Activated T-cell treated with anti-CD3 and anti-CD28 coated beads for 4 hours (primary cell): Measurements from ENCODE around the gene DCX.

ENCODE experiments used
- DNase-seq: peaks from one replicate; pipeline ENCODE4 v3.0.0-alpha.2; 2020

Gene DCX

DNA sequence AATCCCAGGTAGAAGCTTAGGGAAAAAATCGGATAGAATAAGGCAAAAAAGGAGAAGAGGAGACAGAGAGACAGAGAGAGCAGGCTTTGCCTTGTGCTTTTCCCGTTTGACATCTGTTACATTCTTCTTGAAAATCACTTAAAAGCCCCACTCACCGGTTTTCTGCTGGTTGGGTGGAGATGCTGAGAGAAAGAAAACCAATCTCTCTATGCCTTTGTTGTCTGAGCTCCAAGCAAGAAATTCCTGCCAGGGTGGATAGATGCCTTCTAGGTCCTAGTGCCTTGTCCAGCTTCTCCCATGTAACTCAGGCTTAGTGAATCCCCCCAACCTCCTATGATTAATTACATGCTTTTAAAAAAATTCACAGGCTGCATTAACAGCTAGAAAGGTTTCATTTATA lies at the start of gene DCX:
Gene DCX (minus strand): TSS at position 210 of the 400 bp plus-strand sequence. CDS start 1,794 bp downstream, outside the sequence.
- DNase-seq = no peak

DNA sequence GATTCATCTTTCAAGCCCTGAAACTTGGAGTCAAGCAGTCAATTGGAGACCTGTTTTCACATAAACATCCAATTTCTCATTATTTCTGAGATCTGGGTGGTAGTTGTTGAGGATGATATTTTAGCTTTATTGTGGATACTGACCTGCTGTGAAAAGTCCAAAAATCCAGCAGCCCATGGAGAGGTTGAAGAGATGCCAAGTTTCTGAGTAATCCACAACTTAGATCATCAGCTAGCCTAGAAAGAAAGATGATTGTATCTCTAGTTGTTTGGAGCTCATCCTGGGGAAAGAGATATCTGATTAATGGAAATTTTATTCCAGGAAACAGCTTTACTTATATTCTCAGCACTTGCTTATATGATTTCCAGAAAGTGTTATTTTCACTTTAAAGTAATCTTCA lies 48.6 kb upstream of the DCX start:
- DNase-seq = no peak

DNA sequence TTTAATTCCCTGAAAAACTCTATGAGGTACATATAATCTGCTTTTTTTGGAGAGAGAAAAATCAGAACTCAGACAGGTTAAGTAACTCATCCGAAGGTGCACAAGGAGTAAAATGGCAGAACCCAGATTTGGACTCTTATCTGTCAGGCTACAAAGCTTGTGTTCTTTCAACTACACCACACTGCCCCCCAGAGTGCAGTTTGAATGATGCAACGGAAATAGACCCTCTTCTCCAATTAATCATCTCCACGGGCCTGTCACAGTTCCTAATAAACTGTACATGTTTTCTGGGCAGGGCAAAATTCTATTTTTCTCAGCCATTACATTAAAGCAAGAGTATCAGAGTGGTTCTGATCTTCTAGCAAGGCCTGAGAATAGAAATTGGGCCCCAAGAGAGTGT lies 35.3 kb upstream of the DCX start:
- DNase-seq = no peak

DNA sequence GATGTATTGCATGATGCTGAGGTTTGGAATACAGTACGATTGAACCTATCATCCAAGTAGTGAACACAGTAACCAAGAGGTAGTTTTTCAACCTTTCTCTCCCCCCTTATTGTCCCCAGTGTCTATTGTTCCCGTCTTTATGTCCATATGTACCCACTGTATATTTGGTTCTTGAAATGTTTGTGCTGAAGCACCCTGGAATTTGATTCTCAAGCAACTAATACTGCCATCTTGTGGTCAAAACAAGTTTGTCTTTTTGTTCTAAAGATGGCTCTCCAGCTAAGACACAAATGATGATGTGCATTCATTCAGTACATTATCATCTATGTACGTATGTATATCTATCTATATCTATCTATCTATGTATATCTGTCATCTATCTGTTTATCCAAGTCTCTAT lies 33.5 kb upstream of the DCX start:
- no peak for DNase-seq

DNA sequence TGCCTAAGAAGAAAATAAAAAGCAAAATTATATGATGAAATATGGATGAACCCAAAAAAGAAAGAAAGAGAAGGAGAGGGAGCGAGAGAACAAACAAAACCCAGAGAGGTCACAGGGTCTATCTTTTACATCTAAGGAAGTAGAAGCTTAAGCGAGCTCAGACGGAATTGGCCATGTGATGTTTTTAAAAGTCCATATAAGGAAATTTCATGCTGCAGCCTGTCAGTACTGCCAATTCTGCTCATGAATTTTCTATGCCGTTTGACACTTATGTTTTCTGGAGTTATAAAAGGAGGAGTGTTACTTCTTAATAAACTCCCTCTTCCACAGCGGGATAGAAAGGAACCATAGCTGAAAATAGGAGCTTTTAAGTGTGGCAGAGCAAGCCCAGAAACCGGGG lies 32.9 kb upstream of the DCX start:
- DNase-seq = no peak

DNA sequence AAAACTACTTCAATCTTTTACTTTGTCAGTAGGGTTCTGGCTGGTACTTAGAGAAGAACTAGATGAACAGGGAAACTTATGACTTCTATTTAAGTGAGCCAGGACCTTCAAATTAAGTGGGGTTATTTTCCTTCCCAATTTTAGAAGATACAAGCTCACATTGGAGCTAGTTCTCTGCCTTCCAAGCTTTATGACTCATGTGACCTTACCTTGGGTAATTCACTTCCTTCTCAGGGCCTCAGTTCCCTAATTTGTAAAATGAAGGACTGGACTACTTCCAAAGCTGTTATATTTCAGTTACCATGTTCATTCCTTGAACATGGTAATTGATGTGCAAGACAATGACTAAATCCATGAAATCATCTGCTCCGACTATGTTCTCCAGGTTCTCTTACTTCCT lies 32.0 kb upstream of the DCX start:
- DNase-seq = no peak

DNA sequence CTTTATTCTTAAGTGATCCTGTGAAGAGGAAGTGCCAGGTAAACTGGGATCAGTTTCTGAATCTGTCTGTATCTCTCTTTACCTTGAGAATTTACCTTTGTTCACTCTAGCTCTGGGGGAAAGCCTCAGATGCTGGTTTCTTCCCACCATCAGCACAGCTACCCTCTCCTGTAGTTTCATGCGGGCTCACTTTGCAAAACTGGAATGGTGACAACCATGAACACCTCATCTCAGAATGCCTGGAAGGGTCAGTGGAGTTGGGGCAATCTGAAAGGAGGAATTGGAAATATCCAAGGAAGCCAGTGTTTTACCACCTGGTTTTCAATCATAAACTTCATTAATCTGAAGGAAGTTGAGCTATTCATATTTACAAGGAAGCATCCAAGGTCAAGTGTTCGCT lies 30.8 kb upstream of the DCX start:
- DNase-seq = no peak

DNA sequence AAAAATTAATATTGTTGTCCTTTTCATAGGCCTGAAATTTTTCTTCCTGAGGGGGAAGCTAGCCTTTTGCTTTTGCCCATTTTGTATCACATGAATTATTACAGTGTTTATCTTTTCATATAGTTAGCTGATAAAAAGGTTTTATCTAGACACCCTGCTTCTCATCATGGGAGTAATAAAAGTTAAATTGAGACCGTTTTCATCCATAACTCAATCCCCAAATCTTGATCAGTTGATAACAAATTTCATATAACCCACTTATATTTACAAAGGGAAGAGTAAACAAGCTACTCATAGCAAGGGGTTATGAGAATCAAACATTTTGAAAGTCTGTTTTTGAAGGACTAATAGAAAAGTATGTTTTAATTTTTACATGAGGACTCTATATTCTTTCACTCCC lies 23.5 kb upstream of the DCX start:
- no peak for DNase-seq

DNA sequence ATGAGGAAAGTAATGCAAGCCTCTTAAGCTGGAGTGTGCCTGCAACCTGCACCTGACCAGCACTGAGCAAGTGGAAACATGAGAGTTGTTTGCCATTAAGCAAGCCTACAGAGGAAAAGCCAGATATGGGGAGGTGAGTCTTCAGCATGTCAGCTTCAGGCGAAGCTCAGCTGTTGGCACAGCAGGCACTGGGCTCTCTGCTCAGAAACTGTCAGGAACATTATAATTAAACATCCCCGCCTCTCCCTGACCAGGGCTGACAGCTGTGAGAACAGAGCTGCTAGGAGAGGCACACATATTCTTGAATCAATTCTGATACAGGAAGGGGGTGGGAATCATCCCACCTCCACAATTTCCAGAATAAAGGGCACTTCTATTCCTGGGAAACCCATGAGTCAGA lies 19.0 kb upstream of the DCX start:
- no peak for DNase-seq

DNA sequence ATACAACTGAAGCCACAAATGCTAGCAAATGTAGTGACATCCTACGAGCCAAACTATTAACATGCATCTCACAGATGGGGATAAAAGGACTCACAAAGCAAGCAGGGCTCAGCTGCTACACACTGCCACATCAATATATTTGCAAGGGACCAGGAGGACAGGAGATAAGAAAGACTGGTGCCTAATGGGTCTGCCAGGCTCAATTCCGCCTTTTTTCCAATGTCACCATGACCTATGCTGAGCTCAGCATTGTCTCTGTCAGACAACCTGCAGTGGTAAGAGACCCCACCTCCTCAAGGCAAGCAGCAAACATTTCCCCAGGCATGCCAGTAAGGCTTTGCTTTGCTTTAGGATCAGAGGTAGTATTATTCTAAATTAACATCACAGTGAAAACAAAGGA lies 435 bp downstream of the DCX start:
- no peak for DNase-seq

DNA sequence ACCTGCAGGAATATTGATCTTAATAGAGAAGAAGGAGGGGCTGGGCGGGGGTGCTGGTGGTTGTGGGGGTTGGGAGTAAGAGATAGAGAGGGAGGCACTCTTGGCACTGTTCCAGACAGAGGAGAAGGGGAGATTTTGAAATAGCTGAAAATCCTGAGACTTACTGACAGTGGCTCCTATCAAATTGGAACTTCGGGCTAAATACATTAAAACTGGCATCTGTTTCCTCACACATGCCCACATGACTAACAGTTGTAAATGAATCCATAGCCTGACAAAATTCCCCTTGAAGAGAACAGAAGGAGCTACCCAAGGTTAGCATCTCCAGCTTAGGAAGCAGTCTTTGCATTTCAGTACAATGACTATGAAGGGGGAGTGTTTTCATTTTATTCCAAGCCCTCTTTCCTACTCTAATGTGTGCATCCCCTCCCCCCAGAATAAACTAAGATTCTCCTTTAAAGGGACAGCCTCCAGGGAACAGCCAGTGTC lies 1.4 kb downstream of the DCX start:
- DNase-seq = no peak

DNA sequence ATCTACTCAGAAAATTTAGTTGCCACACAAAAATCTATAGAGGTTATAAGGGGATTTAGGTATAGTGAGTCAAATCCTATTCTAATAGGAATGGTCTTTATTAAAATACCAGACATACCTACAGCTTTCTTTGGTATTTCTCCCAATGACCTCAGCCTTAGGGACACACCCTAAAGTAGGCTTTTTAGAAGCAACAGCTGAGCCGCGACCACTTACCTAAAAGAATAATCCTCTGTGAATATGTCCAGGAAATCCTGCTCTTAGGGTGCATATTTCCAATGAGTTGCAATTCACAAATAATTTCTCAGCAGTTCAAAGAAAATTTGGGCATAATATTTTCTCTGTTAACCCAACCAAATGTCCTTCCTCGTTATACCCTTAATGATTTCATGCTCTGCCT lies 2.7 kb downstream of the DCX start:
- DNase-seq = no peak

DNA sequence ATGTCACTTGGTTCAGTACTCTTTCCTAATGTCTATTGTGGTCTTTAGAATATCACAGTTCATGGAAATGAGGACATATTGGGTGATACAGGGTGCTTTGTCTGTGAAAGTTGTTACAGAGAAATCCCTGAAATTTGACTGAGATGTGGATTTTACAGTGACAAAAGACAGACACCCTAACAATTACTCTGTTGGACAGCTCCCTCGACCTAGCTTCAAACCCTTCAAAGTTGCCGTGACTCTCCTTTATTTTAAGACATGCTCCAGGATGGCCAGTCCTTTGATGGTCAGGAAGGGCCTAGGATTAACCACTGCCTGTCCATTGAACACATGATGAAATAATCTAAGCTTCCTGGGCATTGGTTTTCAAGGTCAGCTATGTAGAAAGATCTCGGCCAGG lies 4.0 kb downstream of the DCX start:
- no peak for DNase-seq

DNA sequence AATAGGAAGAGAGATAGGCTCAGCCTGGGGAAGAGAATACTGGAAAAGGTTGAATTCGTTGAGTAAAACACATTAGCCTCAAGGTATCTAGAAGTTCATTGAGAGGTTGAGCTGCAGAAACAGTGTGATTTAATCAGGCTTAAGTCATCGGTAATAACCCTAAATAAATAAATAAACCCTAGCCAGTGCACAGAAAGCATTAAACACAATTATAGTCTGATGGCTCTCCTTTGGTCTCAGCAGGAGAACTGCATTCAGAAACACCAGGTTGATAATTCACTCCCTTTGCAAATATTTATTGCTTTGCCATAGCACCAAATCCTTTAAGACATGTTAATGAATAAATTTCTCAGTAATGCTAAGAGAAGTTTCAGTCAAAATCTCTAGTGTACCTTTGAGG lies 9.6 kb downstream of the DCX start:
- DNase-seq = no peak

DNA sequence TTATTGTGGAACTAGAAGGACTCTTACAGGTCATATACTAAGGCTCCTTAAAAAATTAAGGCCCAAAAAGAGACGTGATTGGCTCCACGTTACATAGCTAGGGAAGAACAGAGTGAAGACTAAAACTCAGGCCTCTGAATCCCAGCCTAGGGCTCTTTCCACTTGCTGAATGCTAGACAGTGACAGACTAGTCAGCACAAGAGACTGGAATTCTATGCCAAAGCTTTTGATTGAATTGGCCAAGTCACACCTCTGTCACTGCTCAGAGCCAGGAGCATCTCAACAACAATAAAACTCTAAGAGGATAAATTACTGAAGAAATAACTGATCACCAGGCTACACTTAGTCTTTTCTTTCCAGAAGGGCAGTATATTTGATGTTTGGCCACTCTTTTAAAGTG lies 16.8 kb downstream of the DCX start:
- no peak for DNase-seq

DNA sequence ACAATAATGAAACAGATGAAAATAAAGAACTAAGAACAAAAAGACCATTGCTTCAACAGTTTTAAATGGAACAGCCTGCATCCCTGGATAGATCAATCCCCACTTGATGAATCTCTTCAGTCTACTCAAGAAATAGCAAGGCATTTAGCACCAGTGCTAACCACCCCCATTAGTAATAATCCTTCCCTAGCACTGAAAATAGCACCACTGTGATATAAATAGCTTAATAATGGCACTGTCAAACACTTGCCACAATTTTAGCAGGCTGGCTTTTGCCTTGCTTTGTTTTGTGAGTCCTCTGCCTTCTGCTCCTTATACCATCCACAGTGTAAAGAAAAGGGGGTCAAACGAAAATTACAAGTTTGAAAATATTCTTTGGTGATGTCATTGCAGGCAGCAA lies 17.4 kb downstream of the DCX start:
- DNase-seq = no peak

DNA sequence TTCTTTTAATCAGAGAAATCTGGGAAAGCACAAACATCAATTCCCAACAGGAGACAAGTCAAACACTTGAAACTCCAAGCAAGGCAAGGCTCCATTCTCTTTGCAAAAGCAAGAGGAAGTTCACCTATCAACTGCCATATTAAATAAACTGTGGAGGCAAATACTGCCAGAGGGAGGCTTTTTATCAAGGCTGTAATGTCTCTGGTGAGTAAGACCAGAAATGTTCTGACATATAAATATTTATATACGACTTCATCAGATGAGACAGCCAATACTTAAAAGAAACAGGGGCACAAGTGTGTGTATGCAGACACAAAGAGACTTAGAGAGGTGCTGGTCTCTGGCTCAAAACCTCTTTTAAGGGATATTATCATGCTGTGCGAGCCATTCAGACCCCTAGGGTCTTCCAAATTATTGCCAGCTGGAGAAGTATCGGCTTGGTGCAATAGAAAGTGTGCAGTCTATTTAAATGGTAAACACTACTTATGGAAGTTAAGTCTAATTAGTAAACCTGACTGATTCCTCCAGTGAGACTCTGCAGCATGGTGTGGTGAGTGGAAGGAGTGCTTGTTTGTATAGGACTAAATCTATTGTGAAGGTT lies 24.4 kb downstream of the DCX start:
- DNase-seq = no peak

DNA sequence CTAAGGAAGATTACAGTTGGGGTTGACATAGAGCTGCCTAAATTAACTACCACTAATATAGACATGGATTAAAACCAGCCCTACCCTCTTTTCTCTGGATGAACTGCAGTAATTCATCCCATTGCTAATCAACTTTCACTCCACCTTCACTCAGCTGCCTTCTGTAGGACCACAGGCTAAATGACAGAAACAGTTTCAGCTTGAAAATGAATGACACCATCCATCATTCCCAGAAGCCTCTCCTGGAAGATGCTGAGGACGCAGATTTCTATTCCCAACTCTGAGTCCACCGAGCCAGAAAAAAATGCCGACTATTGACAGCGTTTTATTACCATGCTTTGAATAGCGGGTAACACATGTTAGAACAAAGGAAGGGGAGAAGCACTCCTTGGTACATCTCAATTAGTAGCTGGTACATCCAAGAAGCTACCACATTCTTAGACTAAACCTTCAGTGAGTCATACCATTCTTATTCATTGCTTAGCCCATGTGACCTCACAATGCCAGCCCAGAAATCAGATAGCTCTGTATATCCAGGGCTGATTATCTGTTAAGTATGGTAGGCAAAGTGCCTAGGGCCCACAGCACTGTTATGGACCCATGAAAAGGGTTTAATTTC lies 25.3 kb downstream of the DCX start:
- no peak for DNase-seq

DNA sequence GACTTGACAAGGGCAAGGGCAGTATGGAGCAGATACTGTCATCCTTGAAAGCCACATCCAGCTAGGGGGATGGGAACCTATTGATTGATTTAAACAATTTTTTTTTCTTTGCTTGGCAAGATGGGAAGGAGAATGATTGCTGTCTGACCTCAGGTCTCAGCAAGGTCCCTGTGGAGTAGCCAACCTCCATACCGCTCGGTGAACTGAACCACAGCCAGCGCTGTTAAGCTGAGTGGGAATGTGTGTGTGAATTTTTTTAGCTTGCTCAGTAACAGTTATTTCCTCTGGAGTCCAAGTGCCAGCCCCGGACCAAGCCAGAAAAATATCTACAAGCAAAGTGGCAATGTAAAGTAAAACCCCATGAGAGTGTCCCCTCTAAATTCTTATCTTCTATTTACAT lies 25.9 kb downstream of the DCX start:
- DNase-seq = no peak

DNA sequence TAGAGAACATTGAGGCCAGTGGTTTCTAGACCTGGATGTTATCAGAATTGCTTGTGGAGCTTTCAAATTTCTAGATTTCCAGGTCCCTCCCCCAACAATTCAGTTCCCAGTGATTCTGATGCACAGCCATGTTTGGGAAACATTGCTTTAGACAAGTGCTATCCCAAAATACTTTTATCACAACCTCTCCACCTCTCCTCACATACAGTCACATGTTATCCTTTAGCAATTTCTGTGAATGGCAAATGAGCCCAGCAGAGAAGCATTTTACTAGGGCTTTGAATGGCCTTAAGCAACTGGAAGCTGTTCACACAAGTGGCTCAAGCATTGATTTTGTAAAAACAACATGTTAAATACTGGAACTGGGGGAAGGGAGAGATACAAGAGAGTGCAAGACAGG lies 29.7 kb downstream of the DCX start:
- DNase-seq = no peak

DNA sequence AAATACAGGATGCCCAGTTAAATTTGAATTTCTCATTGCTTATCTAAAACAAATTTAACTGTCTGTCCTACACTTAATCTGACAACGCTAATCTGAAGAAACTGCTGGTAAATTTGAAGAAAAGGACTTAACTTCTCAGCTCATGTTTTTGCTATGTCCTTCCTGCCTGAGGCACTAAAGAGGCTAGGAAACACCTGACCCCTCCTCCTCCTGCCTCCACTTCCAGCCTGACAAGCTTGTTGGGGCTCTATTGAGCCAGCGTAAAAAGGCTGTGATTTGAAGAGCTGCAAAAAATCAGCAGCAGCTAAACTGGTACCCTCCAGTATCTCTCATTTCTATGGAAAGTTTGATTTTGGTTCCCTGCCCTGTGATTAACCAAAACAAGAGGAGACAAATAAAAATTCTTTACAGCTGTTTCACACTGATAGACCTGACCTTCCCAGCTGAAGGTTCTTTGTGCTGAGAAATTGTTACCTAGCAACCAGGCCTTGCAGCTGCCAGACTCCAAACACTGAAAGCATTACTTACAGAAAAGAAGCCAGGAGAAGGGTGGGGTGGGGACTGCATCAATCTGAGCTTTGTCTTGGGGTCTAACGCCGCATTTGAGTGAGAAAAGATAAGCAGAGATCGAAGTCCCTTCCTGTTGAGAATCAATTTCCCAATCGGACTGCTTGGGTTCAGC lies 35.0 kb downstream of the DCX start:
- DNase-seq = no peak

DNA sequence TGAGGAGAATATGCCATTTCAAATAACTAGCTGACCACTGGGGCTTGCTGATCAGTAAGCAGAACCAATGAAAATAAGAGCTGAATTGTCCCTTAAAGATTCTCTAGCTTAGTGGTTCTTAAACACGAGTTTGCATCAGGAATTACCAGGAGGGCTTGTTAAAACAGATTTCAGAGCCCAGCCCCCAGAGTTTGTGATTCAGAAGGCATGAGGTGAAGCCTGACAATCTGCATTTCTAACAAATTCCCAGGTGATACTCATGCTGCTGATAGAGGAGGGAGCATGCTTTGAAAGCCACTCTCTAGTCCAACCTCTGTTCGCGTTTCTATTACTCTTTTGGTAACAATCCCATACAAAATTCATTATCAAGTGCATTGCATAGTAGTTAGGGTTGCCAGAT lies 35.5 kb downstream of the DCX start:
- DNase-seq = no peak

DNA sequence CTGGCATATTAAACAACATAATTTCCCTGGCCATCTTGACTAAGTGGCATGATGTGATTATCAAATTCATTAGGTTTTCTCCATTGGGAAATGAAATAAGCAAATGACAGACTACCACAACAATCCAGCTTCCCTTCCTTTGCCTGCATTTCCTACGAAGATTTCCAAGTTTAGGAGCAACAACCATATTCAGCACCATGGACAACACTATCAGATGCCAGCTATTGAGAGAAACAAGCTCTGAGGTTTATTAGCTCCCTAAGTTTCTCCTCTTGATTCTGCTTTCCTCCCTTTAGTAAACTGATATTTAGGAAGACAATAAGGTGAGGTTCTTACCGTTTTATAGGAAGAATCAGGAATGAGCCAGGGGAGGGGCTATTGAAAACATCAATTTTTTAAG lies 36.2 kb downstream of the DCX start:
- no peak for DNase-seq

DNA sequence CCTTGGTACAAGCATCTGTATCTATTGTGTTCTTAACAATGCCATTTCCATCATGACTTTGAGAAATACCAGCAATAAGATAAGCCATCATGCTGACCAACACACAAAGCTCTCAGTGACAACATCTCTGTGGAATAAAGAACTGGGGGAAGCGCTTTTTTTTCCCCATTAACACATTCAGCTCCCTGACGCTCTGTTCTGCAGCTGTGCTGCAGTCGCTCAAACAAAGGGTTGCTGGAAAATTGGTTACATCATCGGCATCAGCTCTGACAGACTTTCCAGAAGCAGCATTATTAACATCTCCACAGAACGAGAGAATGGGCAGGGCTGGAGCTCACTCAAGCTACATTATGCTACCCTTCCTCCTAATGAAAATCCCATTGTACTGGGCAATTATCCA lies 39.9 kb downstream of the DCX start:
- DNase-seq = no peak
